ENCODE data around the gene ABCA9.
"Not testable (repeated sequence)": the region's sequence is repeated elsewhere in the genome, so short reads cannot be mapped to it uniquely, and the experiment has no call there.

The ABCA9 gene

DNA sequence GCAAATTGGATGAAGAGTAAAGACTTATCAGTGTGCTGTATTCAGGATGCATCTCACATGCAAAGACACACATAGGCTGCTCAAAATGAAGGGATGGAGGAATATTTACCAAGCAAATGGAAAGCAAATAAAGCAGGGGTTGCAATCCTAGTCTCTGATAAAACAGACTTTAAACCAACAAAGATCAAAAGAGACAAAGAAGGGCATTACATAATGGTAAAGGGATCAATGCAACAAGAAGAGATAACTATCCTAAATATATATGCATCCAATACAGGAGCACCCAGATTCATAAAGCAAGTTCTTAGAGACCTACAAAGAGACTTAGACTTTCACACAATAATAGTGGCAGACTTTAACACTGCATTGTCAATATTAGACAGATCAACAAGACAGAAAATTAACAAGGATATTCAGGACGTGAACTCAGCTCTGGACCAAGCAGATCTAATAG is 12.1 kb upstream of the ABCA9 start:
- H3K4me1 Mint-ChIP-seq (ENCODE audit: low read depth); H3K4me3 Mint-ChIP-seq; H3K27ac Mint-ChIP-seq; H3K27me3 Mint-ChIP-seq: not testable (repeated sequence)
- Mint-ChIP-seq H3K9me3 (ENCODE audit: low read depth) (peaks cover 28% of the 10 kb centered on the region), H3K36me3 (peaks cover 15% of the 10 kb centered on the region)

DNA sequence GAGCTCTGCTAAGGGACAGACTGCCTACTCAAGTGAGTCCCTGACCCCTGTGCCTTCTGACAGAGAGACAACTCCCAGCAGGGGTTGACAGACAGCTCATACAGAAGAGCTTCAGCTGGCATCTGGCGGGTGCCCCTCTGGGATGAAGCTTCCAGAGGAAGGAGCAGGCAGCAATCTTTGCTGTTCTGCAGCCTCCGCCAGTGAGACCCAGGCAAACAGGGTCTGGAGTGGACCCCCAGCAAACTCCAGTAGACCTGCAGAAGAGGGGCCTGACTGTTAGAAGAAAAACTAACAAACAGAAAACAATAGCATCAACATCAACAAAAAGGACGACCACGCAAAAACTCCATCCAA is 10.5 kb upstream of the ABCA9 start:
- H3K36me3 Mint-ChIP-seq, H3K4me3 Mint-ChIP-seq, H3K27me3 Mint-ChIP-seq, H3K27ac Mint-ChIP-seq: not testable (repeated sequence)
- Mint-ChIP-seq H3K9me3 (ENCODE audit: low read depth) (peaks cover 16% of the 10 kb centered on the region), H3K4me1 (ENCODE audit: low read depth) (peaks cover 13% of the 10 kb centered on the region)

DNA sequence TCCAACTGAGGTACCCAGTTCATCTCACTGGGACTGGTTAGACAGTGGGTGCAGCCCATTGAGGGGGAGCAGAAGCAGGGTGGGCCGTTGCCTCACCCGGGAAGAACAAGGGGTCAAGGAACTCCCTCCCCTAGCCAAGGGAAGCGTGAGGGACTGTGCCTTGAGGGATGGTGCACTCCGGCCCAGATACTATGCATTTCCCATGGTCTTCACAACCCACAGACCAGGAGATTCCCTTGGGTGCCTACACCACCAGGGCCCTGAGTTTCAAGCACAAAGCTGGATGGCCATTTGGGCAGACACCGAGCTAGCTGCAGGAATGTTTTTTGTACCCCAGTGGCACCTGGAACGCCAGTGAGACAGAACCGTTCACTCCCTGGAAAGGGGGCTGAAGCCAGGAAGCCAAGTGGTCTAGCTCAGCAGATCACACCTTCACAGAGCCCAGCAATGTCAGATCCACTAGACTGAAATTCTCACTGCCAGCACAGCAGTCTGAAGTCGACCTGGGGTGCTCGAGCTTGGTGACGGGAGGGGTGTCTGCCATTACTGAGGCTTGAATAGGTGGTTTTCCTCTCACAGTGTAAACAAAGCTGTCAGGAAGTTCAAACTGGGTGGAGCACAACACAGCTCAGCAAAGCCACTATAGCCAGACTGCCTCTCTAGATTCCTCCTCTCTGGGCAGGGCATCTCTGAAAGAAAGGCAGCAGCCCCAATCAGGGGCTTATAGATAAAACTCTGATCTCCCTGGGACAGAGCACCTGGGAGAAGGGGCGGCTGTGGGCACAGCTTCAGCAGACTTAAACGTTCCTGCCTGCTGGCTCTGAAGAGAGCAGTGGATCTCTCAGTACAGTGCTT is 9.9 kb upstream of the ABCA9 start:
- H3K4me1 Mint-ChIP-seq (ENCODE audit: low read depth), result peaks cover 14% of the 10 kb centered on the region
- H3K9me3 Mint-ChIP-seq (ENCODE audit: low read depth), result peaks cover 16% of the 10 kb centered on the region
- H3K36me3 Mint-ChIP-seq, H3K27ac Mint-ChIP-seq, H3K27me3 Mint-ChIP-seq, H3K4me3 Mint-ChIP-seq: not testable (repeated sequence)

DNA sequence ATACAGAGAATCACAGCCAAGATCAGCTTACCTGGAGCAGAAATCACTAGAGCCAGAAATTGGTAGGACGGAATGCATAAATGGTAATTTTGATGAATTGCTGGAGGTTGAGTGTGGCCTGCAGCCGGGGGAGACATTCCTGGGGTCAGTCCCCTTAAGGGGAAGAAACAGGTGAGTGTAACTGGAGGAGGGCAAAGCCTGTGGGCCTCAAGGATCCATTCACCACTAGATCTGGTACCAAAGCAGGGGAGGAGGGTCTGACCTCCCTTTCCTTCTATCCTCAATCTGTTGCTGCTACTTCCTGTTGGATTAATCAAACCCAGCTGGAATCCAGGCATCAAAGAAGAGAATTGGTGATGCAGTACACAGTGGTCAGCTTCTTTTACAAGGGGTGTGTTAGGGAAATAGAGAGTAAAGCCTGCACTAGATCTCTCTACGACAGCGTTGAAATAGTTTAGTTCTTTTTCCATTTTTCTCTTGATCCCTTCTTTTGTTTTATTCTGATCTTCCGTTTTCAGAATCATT is 8.6 kb upstream of the ABCA9 start:
- peaks cover 4% of the 10 kb centered on the region for H3K27me3 Mint-ChIP-seq
- peaks cover 16% of the 10 kb centered on the region for H3K4me1 Mint-ChIP-seq (ENCODE audit: low read depth)
- peaks cover 12% of the 10 kb centered on the region for H3K9me3 Mint-ChIP-seq (ENCODE audit: low read depth)
- no peak overlapping the region for H3K27ac Mint-ChIP-seq
- peaks cover 5% of the 10 kb centered on the region for H3K36me3 Mint-ChIP-seq
- H3K4me3 Mint-ChIP-seq, result no peak overlapping the region

DNA sequence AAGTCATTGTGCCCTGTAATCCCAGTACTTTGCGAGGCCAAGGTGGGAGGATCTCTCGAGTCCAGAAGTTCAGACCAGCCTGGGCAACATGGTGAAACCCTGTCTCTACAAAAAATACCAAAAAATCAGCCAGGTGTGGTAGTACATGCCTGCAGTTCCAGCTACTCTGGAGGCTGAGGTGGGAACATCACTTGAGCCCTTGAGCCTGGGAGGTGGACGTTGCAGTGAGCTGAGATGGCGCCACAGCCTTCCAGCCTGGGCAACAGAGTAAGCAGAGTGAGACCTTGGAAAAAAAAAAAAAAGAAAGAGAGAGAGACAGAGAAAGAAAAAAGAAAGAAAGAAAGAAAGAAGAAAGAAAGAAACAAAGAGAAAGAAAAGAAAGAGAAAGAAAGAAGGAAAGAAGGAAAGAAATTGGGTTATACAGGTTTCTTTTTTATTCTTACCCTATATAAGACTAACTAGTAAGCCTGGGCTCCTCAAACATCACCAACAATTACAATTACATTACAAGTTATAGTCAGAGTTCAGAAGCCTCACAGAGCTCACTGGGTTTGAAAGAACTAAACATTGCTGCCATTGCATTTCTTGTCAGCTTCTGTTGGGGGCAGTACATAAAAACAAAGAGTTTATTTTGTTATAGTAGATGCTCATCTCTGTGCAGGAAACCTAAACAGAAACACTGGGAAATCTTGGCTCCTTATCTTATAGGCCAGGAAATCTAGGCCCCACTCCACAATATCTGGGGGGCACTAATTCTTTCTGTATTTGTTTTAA is 6.7 kb upstream of the ABCA9 start:
- Mint-ChIP-seq H3K9me3 (ENCODE audit: low read depth) (peaks cover 4% of the 10 kb centered on the region), H3K27ac (no peak overlapping the region), H3K36me3 (peaks cover 5% of the 10 kb centered on the region), H3K4me3 (no peak overlapping the region), H3K4me1 (ENCODE audit: low read depth) (peaks cover 16% of the 10 kb centered on the region), H3K27me3 (peaks cover 7% of the 10 kb centered on the region)

DNA sequence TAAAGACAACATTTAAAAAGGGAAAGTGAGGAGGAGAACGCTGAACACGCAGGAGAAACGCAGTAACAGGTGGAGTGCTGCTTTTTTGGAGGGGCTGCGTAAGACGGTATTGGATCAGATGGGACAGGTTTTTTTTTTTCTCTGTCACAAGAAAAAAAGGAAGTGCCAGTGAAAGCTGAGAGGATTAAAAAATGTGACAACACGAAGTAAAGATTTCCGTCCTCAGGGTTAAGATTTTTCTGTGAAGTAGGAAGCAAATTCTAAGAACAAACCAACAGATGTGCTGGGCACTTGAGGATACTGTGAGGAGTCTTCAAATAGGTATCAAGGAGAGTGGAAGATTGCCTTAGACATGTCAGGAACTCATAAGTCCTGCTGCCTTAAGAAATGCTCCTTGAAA is 5.8 kb upstream of the ABCA9 start:
- peak overlapping the region; percentile 1 for H3K27ac Mint-ChIP-seq
- H3K36me3 Mint-ChIP-seq, result no peaks in the 10 kb centered on the region
- H3K27me3 Mint-ChIP-seq, result peaks cover 7% of the 10 kb centered on the region
- no peak overlapping the region for H3K4me3 Mint-ChIP-seq
- H3K4me1 Mint-ChIP-seq (ENCODE audit: low read depth), result peaks cover 15% of the 10 kb centered on the region
- no peaks in the 10 kb centered on the region for H3K9me3 Mint-ChIP-seq (ENCODE audit: low read depth)

DNA sequence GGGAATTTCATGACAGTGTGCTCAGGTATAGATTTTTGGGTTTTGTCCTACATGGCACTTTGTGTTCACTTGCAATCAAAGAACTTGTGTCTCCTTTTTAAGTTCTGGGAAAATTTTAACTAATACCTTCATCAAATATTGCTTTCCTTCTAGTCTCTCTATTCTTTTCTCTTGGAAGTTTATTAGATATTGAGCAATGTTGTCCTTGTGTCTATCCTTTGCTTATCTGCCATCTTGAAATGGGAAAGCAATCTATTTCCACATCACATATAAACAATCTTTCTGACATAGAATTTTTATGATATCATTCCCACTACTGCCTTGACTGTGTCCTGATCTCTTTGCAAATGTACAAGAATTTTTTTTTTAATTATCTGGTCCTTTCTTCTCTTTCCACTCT is 4.4 kb upstream of the ABCA9 start:
- Mint-ChIP-seq H3K27ac (no peak overlapping the region), H3K27me3 (peaks cover 7% of the 10 kb centered on the region), H3K9me3 (ENCODE audit: low read depth) (no peaks in the 10 kb centered on the region), H3K4me3 (no peak overlapping the region), H3K4me1 (ENCODE audit: low read depth) (peaks cover 8% of the 10 kb centered on the region), H3K36me3 (no peaks in the 10 kb centered on the region)

DNA sequence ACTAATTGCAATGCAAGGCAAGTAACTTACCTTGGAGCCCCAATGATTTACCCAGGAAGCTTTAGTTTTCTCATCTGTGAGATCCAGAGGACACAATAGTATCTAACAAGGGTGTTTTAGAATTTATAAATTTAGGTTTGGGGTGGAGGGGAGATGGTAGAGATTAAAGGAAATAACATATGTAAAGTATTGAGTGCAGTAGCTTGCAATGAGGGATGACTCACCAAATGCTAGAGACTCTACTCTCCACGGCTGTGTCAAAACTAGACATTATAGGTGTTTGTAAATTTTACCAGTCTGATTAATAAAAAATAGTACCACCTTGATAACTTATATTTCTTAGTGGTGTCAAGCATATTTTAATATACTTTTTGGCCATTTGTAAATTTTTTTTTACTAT is 3.7 kb upstream of the ABCA9 start:
- peaks cover 7% of the 10 kb centered on the region for H3K27me3 Mint-ChIP-seq
- no peaks in the 10 kb centered on the region for H3K9me3 Mint-ChIP-seq (ENCODE audit: low read depth)
- H3K4me1 Mint-ChIP-seq (ENCODE audit: low read depth), result peaks cover 8% of the 10 kb centered on the region
- H3K4me3 Mint-ChIP-seq, result no peak overlapping the region
- H3K36me3 Mint-ChIP-seq, result no peaks in the 10 kb centered on the region
- no peak overlapping the region for H3K27ac Mint-ChIP-seq

DNA sequence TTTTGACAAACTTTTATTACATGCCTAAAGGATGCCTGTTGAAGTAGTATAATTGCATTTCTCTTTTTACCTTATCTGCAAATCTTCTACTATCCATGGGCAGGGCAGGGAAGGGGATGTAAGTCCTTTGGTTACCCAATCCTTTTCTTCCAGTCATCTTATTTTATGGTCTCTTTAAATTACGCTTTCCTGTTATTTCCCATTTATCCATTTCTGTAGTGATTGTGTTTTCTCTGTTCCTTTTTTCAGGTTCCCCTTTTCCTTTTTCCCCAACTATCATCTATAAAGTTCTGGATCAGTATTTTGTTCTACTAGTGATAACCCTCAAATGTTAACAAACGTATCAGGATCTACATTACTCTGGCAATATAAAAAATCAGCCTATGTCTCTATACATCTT is 3.3 kb upstream of the ABCA9 start:
- no peak overlapping the region for H3K4me3 Mint-ChIP-seq
- peaks cover 2% of the 10 kb centered on the region for H3K36me3 Mint-ChIP-seq
- H3K9me3 Mint-ChIP-seq (ENCODE audit: low read depth), result no peaks in the 10 kb centered on the region
- H3K27me3 Mint-ChIP-seq, result peaks cover 7% of the 10 kb centered on the region
- H3K27ac Mint-ChIP-seq, result no peak overlapping the region
- H3K4me1 Mint-ChIP-seq (ENCODE audit: low read depth), result peaks cover 8% of the 10 kb centered on the region

DNA sequence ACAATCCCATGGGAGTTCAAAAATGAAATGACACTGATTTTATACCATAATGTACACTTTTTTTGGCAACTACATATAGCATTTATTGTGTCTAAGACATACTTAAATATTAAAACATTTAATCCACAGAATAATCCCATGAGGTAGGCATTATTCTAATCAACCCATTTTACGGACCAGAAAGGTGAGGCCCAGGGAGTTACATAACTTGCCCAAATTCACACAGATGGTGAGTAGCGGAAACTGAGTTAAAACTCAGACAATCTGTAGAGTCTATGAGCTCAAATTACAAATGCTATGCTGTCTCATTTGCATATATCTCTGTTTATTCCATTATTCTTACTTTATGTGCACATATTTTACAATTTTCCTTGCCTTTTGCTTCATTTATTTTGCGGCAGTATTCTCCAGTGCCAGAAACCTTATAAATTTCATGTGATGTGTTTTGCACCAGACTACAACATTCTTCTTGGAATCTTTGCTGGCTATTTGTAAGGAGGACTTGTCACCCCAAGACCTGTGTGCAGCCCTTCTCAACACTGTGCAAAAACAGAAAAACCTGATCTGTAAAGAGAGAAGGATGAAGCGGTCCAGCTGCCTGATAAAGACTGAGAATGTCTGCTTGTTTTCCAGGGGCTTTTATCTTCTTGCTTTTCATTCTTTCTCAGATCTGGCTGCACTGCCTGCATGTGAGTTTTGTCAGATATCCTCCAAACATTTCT is 2.3 kb upstream of the ABCA9 start:
- no peak overlapping the region for H3K27ac Mint-ChIP-seq
- no peak overlapping the region for H3K4me3 Mint-ChIP-seq
- H3K9me3 Mint-ChIP-seq (ENCODE audit: low read depth), result no peaks in the 10 kb centered on the region
- H3K36me3 Mint-ChIP-seq, result peaks cover 2% of the 10 kb centered on the region
- peaks cover 7% of the 10 kb centered on the region for H3K27me3 Mint-ChIP-seq
- peaks cover 8% of the 10 kb centered on the region for H3K4me1 Mint-ChIP-seq (ENCODE audit: low read depth)

DNA sequence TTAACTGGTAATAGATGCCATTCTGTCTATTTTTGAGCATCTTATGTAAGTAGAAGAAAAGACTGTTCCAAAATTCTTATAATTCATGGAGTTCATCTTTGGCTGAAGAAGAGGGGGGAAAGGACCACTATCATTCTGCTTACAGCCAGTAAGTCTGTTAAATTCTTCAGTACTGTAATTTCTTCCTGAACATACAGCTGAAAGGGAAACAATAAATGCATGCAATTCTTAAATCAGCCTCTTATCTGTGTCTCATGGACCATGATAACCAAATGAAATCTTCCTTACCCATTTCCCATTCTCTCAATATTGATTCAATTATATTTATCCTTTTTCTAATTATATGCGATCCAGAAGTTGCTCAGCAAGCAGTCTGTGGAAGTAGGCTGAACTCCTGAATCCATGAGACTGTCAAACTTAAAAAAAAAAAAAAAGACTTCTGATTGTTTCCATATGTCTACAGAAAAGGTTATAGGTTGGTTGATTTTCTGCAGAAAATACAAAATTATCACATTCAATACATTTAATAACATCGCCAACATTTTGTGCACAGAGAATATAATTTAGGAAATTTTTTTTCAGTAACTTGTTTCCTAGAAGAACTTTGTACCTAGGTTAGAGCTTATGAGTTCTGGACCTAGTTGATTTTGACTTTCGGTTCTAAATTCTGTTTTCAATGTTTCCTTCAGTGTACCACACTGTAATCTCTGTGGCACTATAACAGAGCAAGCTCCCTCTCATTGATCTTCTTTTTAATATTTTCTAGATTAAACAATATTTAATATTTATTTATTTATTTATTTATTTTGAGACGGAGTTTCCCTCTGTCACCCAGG is 1.2 kb upstream of the ABCA9 start:
- peaks cover 7% of the 10 kb centered on the region for H3K27me3 Mint-ChIP-seq

DNA sequence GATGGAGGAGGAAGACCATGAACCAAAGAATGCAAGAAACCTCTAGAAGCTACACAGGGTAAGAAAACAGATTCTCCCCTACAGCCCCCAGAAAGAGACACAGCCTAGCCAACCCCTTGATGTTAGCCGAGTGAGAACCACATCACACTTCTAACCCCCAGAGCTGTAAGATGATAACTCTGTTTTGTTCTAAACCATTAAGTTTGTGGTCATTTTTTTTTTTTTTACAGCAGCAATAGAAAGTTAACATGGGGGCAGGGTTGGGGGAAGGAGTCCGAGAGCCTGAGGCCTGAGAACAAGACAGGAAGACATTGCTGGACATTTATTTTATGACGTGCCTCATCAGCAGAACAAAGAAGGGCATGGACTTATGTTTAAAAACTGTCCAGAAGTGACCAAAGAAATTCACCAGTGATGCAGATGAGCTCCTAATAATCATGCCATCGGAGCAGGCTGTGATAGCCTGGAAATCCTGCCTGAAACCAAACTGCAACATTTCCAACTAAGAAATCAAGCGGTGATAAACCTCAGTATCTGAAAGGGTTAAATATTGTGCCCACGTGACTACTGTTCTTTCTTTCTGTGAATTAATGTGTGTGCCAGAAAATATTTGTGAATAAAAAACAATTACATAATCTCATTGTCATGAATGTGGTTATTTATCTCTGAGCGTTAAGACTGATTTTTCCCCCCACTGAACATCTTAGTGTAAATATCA is 1.1 kb downstream of the ABCA9 start:
- Mint-ChIP-seq H3K27me3 (peaks cover 3% of the 10 kb centered on the region), H3K4me3 (no peak overlapping the region), H3K36me3 (peaks cover 8% of the 10 kb centered on the region), H3K9me3 (ENCODE audit: low read depth) (peaks cover 20% of the 10 kb centered on the region), H3K27ac (no peak overlapping the region), H3K4me1 (ENCODE audit: low read depth) (no peaks in the 10 kb centered on the region)

More for the DNA sequence above, 1.2 kb upstream of the ABCA9 start:
- Mint-ChIP-seq H3K36me3 (peaks cover 2% of the 10 kb centered on the region), H3K4me1 (ENCODE audit: low read depth) (peaks cover 8% of the 10 kb centered on the region), H3K27ac (no peak overlapping the region), H3K4me3 (no peak overlapping the region), H3K9me3 (ENCODE audit: low read depth) (peaks cover 3% of the 10 kb centered on the region)

DNA sequence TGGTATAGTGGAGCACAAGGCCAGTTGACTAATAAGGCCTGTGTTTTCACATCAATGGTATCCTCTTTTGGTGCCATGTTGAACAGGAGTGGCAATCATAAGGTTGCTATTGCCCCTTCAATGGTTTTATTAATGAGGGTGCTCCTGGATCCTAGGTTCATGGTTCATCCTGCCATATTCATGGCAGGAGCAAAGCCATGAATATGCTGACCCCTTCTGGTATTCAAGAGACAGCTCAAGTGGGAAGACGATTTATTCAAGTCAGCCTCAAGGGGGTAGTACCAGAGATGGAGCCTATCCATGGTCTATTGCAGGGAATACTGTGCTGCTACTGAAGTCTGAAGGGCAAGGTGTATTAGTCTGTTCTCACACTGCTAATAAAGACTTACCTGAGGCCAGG is 2.6 kb downstream of the ABCA9 start:
- Mint-ChIP-seq H3K4me1 (ENCODE audit: low read depth) (no peaks in the 10 kb centered on the region), H3K9me3 (ENCODE audit: low read depth) (peaks cover 20% of the 10 kb centered on the region), H3K27me3 (no peaks in the 10 kb centered on the region), H3K36me3 (peaks cover 8% of the 10 kb centered on the region), H3K4me3 (no peak overlapping the region), H3K27ac (no peak overlapping the region)

DNA sequence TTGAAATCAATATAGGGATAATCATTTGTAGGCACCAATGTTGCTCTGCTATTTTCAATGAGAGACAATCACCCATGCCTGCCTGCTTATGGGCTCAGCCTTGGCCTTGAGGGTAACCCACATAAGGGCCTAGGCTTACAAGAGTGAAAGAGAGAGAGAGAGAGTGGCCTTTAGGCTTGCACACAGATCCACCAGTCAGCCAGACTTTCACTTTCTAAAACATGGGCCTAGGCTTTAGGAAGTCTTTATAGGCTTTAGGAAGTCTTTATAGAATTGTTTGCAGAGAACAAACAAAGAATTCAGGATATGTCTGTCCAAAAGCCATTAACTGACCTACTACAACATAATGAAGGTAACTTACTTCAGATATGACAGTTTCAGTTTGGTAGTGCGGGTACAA is 3.4 kb downstream of the ABCA9 start:
- Mint-ChIP-seq H3K27ac (no peak overlapping the region), H3K4me3 (no peak overlapping the region), H3K9me3 (ENCODE audit: low read depth) (peaks cover 20% of the 10 kb centered on the region), H3K36me3 (peaks cover 8% of the 10 kb centered on the region), H3K4me1 (ENCODE audit: low read depth) (no peaks in the 10 kb centered on the region), H3K27me3 (no peaks in the 10 kb centered on the region)

All from activated naive CD8-positive, alpha-beta T cell (primary cell).